Ishikawa (cell line): ENCODE measurements around the gene CYP26A1.

ENCODE experiments used
- CEBPB ChIP-seq: IDR thresholded peaks from 2 replicates; pipeline ENCODE4 v1.6.1; 2012
- CREB1 ChIP-seq: IDR thresholded peaks from 2 replicates; pipeline ENCODE4 v1.6.1; 2012; ENCODE audit warnings: low read depth
- EGR1 ChIP-seq: IDR thresholded peaks from 2 replicates; pipeline ENCODE4 v1.6.1; 2012
- EP300 ChIP-seq: IDR thresholded peaks from 2 replicates; pipeline ENCODE4 v1.6.1; 2012; ENCODE audit warnings: borderline replicate concordance
- FOXM1 ChIP-seq: IDR thresholded peaks from 2 replicates; pipeline ENCODE4 v1.6.1; 2012; ENCODE audit warnings: low read depth, borderline replicate concordance
- NFIC ChIP-seq: IDR thresholded peaks from 2 replicates; pipeline ENCODE4 v1.6.1; 2012
- RAD21 ChIP-seq: IDR thresholded peaks from 2 replicates; pipeline ENCODE4 v1.6.1; 2012; ENCODE audit warnings: low read depth
- TAF1 ChIP-seq: IDR thresholded peaks from 2 replicates; pipeline ENCODE4 v1.6.1; 2012; ENCODE audit warnings: low read depth, mild to moderate bottlenecking
- TCF12 ChIP-seq: IDR thresholded peaks from 2 replicates; pipeline ENCODE4 v1.6.1; 2012; ENCODE audit warnings: low read depth
- TEAD4 ChIP-seq: IDR thresholded peaks from 2 replicates; pipeline ENCODE4 v1.6.1; 2012
- YY1 ChIP-seq: IDR thresholded peaks from 2 replicates; pipeline ENCODE4 v1.6.1; 2012; ENCODE audit warnings: low read depth
- ZBTB7A ChIP-seq: IDR thresholded peaks from 2 replicates; pipeline ENCODE4 v1.6.1; 2012; ENCODE audit warnings: low read depth
- TF ChIP-seq, protein P1 (sequence below): IDR thresholded peaks from 2 replicates; pipeline ENCODE4 v1.6.1; 2012
- TF ChIP-seq, protein P2 (sequence below): IDR thresholded peaks from 2 replicates; pipeline ENCODE4 v1.6.1; 2012
- TF ChIP-seq, protein P3 (sequence below): IDR thresholded peaks from 2 replicates; pipeline ENCODE4 v1.6.1; 2012; ENCODE audit warnings: low read depth, mild to moderate bottlenecking

Gene CYP26A1

GRCh38 chr10:93083743-93084539 is 10.2 kb downstream of the CYP26A1 start:
- TF ChIP-seq TAF1, result no peak
- TF ChIP-seq EP300, result no peak
- TF ChIP-seq, protein P1, sequence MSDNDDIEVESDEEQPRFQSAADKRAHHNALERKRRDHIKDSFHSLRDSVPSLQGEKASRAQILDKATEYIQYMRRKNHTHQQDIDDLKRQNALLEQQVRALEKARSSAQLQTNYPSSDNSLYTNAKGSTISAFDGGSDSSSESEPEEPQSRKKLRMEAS, result no peak
- TF ChIP-seq, protein P2, sequence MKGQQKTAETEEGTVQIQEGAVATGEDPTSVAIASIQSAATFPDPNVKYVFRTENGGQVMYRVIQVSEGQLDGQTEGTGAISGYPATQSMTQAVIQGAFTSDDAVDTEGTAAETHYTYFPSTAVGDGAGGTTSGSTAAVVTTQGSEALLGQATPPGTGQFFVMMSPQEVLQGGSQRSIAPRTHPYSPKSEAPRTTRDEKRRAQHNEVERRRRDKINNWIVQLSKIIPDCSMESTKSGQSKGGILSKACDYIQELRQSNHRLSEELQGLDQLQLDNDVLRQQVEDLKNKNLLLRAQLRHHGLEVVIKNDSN, result no peak
- TF ChIP-seq TEAD4, result no peak
- no peak for TF ChIP-seq CEBPB
- TF ChIP-seq YY1, result no peak
- TF ChIP-seq NFIC, result no peak
- TF ChIP-seq TCF12, result no peak
- TF ChIP-seq RAD21, result no peak
- no peak for TF ChIP-seq CREB1
- TF ChIP-seq ZBTB7A, result no peak
- no peak for TF ChIP-seq FOXM1
- TF ChIP-seq, protein P3, sequence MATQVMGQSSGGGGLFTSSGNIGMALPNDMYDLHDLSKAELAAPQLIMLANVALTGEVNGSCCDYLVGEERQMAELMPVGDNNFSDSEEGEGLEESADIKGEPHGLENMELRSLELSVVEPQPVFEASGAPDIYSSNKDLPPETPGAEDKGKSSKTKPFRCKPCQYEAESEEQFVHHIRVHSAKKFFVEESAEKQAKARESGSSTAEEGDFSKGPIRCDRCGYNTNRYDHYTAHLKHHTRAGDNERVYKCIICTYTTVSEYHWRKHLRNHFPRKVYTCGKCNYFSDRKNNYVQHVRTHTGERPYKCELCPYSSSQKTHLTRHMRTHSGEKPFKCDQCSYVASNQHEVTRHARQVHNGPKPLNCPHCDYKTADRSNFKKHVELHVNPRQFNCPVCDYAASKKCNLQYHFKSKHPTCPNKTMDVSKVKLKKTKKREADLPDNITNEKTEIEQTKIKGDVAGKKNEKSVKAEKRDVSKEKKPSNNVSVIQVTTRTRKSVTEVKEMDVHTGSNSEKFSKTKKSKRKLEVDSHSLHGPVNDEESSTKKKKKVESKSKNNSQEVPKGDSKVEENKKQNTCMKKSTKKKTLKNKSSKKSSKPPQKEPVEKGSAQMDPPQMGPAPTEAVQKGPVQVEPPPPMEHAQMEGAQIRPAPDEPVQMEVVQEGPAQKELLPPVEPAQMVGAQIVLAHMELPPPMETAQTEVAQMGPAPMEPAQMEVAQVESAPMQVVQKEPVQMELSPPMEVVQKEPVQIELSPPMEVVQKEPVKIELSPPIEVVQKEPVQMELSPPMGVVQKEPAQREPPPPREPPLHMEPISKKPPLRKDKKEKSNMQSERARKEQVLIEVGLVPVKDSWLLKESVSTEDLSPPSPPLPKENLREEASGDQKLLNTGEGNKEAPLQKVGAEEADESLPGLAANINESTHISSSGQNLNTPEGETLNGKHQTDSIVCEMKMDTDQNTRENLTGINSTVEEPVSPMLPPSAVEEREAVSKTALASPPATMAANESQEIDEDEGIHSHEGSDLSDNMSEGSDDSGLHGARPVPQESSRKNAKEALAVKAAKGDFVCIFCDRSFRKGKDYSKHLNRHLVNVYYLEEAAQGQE, result no peak

- TF ChIP-seq TAF1 (no peak), EGR1 (no peak), ZBTB7A (no peak), CREB1 (no peak), YY1 (no peak), NFIC (no peak), TEAD4 (no peak), RAD21 (no peak), CEBPB (no peak), EP300 (no peak), TCF12 (no peak), FOXM1 (no peak)
- TF ChIP-seq, protein P3, result no peak
- TF ChIP-seq, protein P1, result no peak
- TF ChIP-seq, protein P2, result no peak
These were observed 11.7 kb downstream of the CYP26A1 start for GRCh38 chr10:93085272-93085859.

- no peak for TF ChIP-seq EP300
- no peak for TF ChIP-seq CEBPB
- TF ChIP-seq TCF12, result no peak
- TF ChIP-seq CREB1, result no peak
- TF ChIP-seq, protein P1, result no peak
- no peak for TF ChIP-seq NFIC
- TF ChIP-seq YY1, result no peak
- no peak for TF ChIP-seq FOXM1
- TF ChIP-seq, protein P3, result no peak
- TF ChIP-seq TEAD4, result no peak
These were observed 12.6 kb downstream of the CYP26A1 start for GRCh38 chr10:93086289-93086688.
